SK-N-MC (cell line): Measurements from ENCODE around the gene TARBP2.

ENCODE experiments used
- DNase-seq: peaks from one replicate; pipeline ENCODE4 v3.0.0-alpha.2; 2011; ENCODE audit warnings: low read depth, low spot score
- H3K27ac ChIP-seq: fragments of 200-600 bp; sonication (generic); 2 replicates; pipeline ENCODE4 v1.5.1; 2016; ENCODE audit warnings: mixed run types
- H3K36me3 ChIP-seq: fragments of 200-600 bp; sonication (generic); 2 replicates; pipeline ENCODE4 v1.6.1; 2017; ENCODE audit warnings: antibody characterized with exemption, low read length, mixed read lengths; ENCODE audit not compliant: insufficient read depth
- H3K4me3 ChIP-seq: fragments of 200-600 bp; sonication (generic); 2 replicates; pipeline ENCODE4 v1.5.1; 2016
- H3K9ac ChIP-seq: fragments of 200-600 bp; sonication (generic); 2 replicates; pipeline ENCODE4 v1.8.0; 2017; ENCODE audit warnings: mixed run types, mixed read lengths; ENCODE audit not compliant: insufficient read length
- H3K9me3 ChIP-seq: fragments of 200-600 bp; sonication (generic); 2 replicates; pipeline ENCODE4 v1.6.1; 2017; ENCODE audit warnings: low read depth, mild to moderate bottlenecking, antibody characterized with exemption, low read length, moderate library complexity, mixed read lengths
- EZH2 ChIP-seq: fragments of 200-600 bp; sonication (generic); IDR thresholded peaks from one replicate; pipeline ENCODE4 v1.6.1; 2017; ENCODE audit warnings: antibody characterized with exemption
- FOXP2 ChIP-seq: optimal IDR thresholded peaks from 2 replicates; pipeline ENCODE3; 2011; ENCODE audit warnings: mild to moderate bottlenecking, moderate library complexity; ENCODE audit not compliant: insufficient read depth; ENCODE audit errors: extremely low read length, control extremely low read depth
- POLR2AphosphoS5 ChIP-seq: IDR thresholded peaks from 2 replicates; pipeline ENCODE4 v1.6.1; 2012; ENCODE audit warnings: mild to moderate bottlenecking, low read depth, low read length, borderline replicate concordance

TARBP2 gene

DNA sequence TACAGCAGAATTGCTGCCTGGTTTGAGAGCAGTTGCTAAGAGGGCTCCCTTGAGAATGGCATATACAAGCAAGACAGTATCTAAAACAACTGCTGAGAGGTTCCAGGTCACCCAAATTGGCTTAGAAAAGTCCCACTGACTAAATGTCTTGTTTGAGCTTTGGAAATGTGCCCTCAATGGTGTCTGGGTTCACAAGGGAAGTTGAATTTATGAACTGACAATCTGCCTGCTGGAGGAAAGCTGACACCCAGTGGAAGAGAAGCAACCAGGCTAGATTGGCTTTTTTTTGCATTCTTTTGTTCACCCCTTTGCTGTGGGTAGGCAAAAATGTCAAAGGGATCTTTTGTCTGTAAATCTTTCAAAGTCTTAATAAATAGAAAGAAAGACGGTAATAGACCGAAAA is 50.8 kb downstream of the TARBP2 start:
- no peak for DNase-seq
- Histone ChIP-seq H3K9ac (no peak overlapping the region), H3K36me3 (peaks cover 26% of the 10 kb centered on the region), H3K9me3 (no peaks in the 10 kb centered on the region), H3K27ac (peak overlapping the region; percentile 16; the same call in 1 of the 2 replicates), H3K4me3 (no peak overlapping the region)
- no peak for TF ChIP-seq FOXP2
- TF ChIP-seq EZH2: no peak
- TF ChIP-seq POLR2AphosphoS5: no peak

DNA sequence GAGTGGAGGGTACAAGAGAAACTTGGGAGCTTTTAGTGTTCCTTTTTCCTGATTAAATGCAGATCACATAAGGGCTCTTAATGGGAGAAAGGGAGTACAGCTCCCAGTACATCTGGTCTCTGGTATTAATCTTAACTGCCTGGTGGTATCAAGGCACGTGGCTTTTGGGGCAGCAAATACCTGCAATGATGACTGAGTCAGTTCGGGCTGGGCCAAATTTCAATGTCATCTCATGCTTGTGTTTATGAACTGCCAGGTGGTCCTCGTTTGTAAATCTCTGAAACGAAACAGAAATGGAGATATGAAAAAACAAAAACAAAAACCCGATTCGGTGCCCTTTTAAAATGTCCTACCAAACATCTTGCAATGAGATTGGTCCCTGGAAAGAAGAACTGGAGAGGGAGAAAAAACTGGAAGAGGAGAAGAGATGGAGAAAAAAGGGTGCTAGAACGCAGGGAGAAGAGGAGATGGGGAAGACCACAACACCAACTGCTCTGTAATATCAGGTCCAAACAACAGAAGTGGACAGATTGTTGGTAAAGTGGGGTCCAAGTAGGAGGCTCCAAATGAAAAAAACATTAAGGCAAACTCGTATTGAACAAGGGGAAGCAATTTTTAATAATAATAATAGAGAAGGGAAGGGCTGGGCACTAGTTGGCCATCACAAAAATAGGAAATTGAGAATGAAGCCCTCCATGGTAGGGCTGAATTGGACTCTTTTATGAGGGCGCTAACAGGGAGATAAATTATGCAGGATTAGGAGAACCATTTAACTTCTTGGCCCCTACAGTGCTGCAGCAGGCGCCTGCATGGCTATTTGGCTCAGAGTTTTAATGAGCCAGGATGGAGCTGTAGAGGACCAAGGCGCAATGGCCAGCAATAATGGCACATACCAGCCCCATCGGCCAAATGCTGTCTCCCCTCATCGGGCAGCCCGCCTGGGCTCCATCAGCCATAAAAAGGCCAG is 51.6 kb downstream of the TARBP2 start:
- Histone ChIP-seq H3K9me3 (no peaks in the 10 kb centered on the region), H3K9ac (no peak overlapping the region), H3K36me3 (peaks cover 24% of the 10 kb centered on the region), H3K27ac (0 out of 2 replicates have a peak overlapping the region, but pooled peaks have one; percentile 15), H3K4me3 (no peak overlapping the region)
- no peak for TF ChIP-seq FOXP2
- TF ChIP-seq POLR2AphosphoS5: no peak
- TF ChIP-seq EZH2: no peak
- DNase-seq: no peak
